GM23338 (cell line): ENCODE data around the gene SERPINB10. TPM values are rescaled to one million over a fixed set of nuclear protein-coding genes. Genes with fewer than 3 reads are reported as not detected.

Source experiments
- ATAC-seq: fragments of 200-7000 bp; cut with Tn5 transposase; 3 replicates; pipeline ENCODE4 v1.9.1; 2020
- DNase-seq: peaks from one replicate; pipeline ENCODE4 v3.0.0-alpha.2; 2015; ENCODE audit warnings: low spot score
- H2AFZ ChIP-seq: fragments of 200-600 bp; sonication (generic); 2 replicates; pipeline ENCODE4 v1.8.0; 2016; ENCODE audit warnings: antibody characterized with exemption, mild to moderate bottlenecking, moderate library complexity
- H3F3A ChIP-seq: fragments of 200-600 bp; sonication (generic); replicated peaks from 2 replicates; pipeline ENCODE4 v1.8.0; 2017; ENCODE audit warnings: antibody characterized with exemption, mixed run types, low read depth
- H3K27ac ChIP-seq: fragments of 200-600 bp; sonication (generic); 2 replicates; pipeline ENCODE4 v1.6.1; 2016; ENCODE audit warnings: low read depth
- H3K27me3 ChIP-seq: fragments of 200-600 bp; sonication (generic); 2 replicates; pipeline ENCODE4 v1.8.0; 2016; ENCODE audit warnings: mild to moderate bottlenecking, mixed run types, moderate library complexity; ENCODE audit not compliant: insufficient read depth
- H3K36me3 ChIP-seq: fragments of 200-600 bp; sonication (generic); 2 replicates; pipeline ENCODE4 v1.8.0; 2016; ENCODE audit warnings: mild to moderate bottlenecking; ENCODE audit not compliant: insufficient read depth
- H3K4me1 ChIP-seq: fragments of 200-600 bp; sonication (generic); 2 replicates; pipeline ENCODE4 v1.8.0; 2016; ENCODE audit warnings: mild to moderate bottlenecking, moderate library complexity; ENCODE audit not compliant: insufficient read depth
- H3K4me2 ChIP-seq: fragments of 200-600 bp; sonication (generic); 2 replicates; pipeline ENCODE4 v1.7.1; 2017; ENCODE audit warnings: mixed run types
- H3K4me3 ChIP-seq: fragments of 200-600 bp; sonication (generic); 2 replicates; pipeline ENCODE4 v1.6.1; 2016; ENCODE audit warnings: mixed run types
- H3K79me2 ChIP-seq: fragments of 200-600 bp; sonication (generic); replicated peaks from 2 replicates; pipeline ENCODE4 v1.8.0; 2017; ENCODE audit warnings: mild to moderate bottlenecking; ENCODE audit not compliant: insufficient read depth
- H3K9me2 ChIP-seq: fragments of 200-600 bp; sonication (generic); 2 replicates; pipeline ENCODE4 v1.8.0; 2017; ENCODE audit not compliant: insufficient read depth
- H4K20me1 ChIP-seq: fragments of 200-600 bp; sonication (generic); replicated peaks from 2 replicates; pipeline ENCODE4 v1.8.0; 2017; ENCODE audit warnings: mild to moderate bottlenecking; ENCODE audit not compliant: insufficient read depth
- H3K27ac Mint-ChIP-seq: 2 replicates; pipeline ENCODE4 v1.8.0; 2020; ENCODE audit warnings: inconsistent platforms, mild to moderate bottlenecking, moderate library complexity, mixed read lengths
- H3K27me3 Mint-ChIP-seq: 3 replicates; pipeline ENCODE4 v1.8.0; 2022; ENCODE audit warnings: low read depth, mild to moderate bottlenecking, moderate library complexity, mixed read lengths, inconsistent platforms; ENCODE audit not compliant: insufficient read depth, poor library complexity
- H3K36me3 Mint-ChIP-seq: 3 replicates; pipeline ENCODE4 v1.8.0; 2021; ENCODE audit warnings: low read depth, mild to moderate bottlenecking, inconsistent platforms, moderate library complexity, mixed read lengths
- H3K4me1 Mint-ChIP-seq: 3 replicates; pipeline ENCODE4 v1.8.0; 2020; ENCODE audit warnings: mild to moderate bottlenecking, inconsistent platforms, mixed read lengths
- H3K4me3 Mint-ChIP-seq: 3 replicates; pipeline ENCODE4 v1.8.0; 2021; ENCODE audit warnings: moderate library complexity, mild to moderate bottlenecking, inconsistent platforms, mixed read lengths
- H3K9me3 Mint-ChIP-seq: 3 replicates; pipeline ENCODE4 v1.8.0; 2020; ENCODE audit warnings: moderate library complexity, mild to moderate bottlenecking, inconsistent platforms, mixed read lengths
- CREB1 ChIP-seq: fragments of 250-450 bp; sonication (Bioruptor Pico); IDR thresholded peaks from 2 replicates; pipeline ENCODE4 v1.5.0; 2020; ENCODE audit warnings: low read depth, mild to moderate bottlenecking, moderate library complexity
- EZH2 ChIP-seq: fragments of 200-600 bp; sonication (generic); IDR thresholded peaks from one replicate; pipeline ENCODE4 v1.8.0; 2017; ENCODE audit warnings: antibody characterized with exemption, mild to moderate bottlenecking, low read depth; ENCODE audit not compliant: unreplicated experiment
- EZH2phosphoT487 ChIP-seq: fragments of 200-600 bp; sonication (generic); IDR thresholded peaks from one replicate; pipeline ENCODE4 v1.8.1; 2018; ENCODE audit warnings: antibody characterized with exemption; ENCODE audit not compliant: unreplicated experiment
- JUNB ChIP-seq: IDR thresholded peaks from one replicate; pipeline ENCODE4 v1.6.1; 2016; ENCODE audit warnings: antibody characterized with exemption; ENCODE audit not compliant: unreplicated experiment
- NANOG ChIP-seq: IDR thresholded peaks from 2 replicates; pipeline ENCODE4 v1.6.1; 2016; ENCODE audit warnings: antibody characterized with exemption, borderline replicate concordance
- POLR2AphosphoS5 ChIP-seq: IDR thresholded peaks from 2 replicates; pipeline ENCODE4 v1.6.1; 2016; ENCODE audit warnings: antibody characterized with exemption, low read depth
- STAT1 ChIP-seq: IDR thresholded peaks from one replicate; pipeline ENCODE4 v1.6.1; 2016; ENCODE audit warnings: antibody characterized with exemption; ENCODE audit not compliant: unreplicated experiment
- polyA plus RNA-seq: library from polyadenylated mRNA; unstranded; fragments of >200 nt; fragmentation: Nextera tagmentation; extraction: Ambion mirVana; gene quantifications from 2 replicates; pipeline ENCODE4 v1.2.1, GENCODE V29; 2016
- total RNA-seq: library from RNA; depleted of rRNA; stranded (reverse); fragments of >200 nt; shearing (Covaris generic); gene quantifications from 2 replicates; pipeline ENCODE4 v1.2.3, GENCODE V29; 2014
- TF ChIP-seq, protein P1 (sequence below): fragments of 250-450 bp; sonication (Bioruptor Pico); IDR thresholded peaks from 2 replicates; pipeline ENCODE4 v1.5.0; 2020; ENCODE audit warnings: mild to moderate bottlenecking, moderate library complexity
- TF ChIP-seq, protein P2 (sequence below): IDR thresholded peaks from one replicate; pipeline ENCODE4 v1.6.1; 2018; ENCODE audit warnings: antibody characterized with exemption; ENCODE audit not compliant: unreplicated experiment

SERPINB10 gene
- total and polyA plus RNA-seq, 2 experiments from 2014 or later, result not detected

DNA sequence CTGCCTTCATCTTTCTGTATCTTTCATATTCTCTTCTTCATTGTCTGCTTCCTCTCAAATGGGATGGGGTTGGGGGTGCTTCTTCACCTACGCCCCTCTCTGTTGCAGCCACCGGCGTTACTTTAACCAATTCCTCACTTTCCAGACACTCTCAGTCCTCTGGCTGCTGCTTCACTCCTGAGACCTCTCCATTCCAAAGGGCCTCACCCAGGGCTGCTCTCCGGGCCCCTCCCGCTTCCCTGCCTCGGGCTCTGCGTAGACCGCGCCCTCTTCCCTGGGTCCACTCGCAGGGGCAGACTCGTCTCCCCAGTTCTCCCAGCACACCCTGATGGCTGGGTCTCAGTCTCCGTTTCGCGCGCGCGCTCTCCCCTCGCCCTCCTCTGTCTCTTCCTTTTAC is 63.0 kb downstream of the SERPINB10 start:
- H3K36me3 Mint-ChIP-seq, result no peaks in the 10 kb centered on the region; the same call in 2 of the 3 replicates
- H3K4me1 Mint-ChIP-seq, result peaks cover 25% of the 10 kb centered on the region
- Histone ChIP-seq H4K20me1 (no peaks in the 10 kb centered on the region), H3K4me3 (peak overlapping the region; percentile 97), H3K4me1 (peaks cover 13% of the 10 kb centered on the region), H3F3A (0 out of 2 replicates have a peak, but pooled peaks cover 2% of the 10 kb centered on the region), H3K27me3 (peaks cover 69% of the 10 kb centered on the region), H3K4me2 (peak overlapping the region; percentile 89), H3K79me2 (no peaks in the 10 kb centered on the region; the same call in 1 of the 2 replicates), H3K27ac (peak overlapping the region; percentile 92), H3K9me2 (no peaks in the 10 kb centered on the region), H3K36me3 (no peaks in the 10 kb centered on the region), H2AFZ (peak overlapping the region; percentile 83)
- H3K27me3 Mint-ChIP-seq, result peaks cover 34% of the 10 kb centered on the region
- H3K27ac Mint-ChIP-seq, result peak overlapping the region; percentile 89
- DNase-seq, result peak; percentile 65
- peak overlapping the region; percentile 85 for H3K4me3 Mint-ChIP-seq
- ATAC-seq, result peak; percentile 76
- TF ChIP-seq STAT1 (no peak), CREB1 (CRISPR knock-in tag) (no peak), EZH2 (no peak), EZH2phosphoT487 (no peak), POLR2AphosphoS5 (no peak), JUNB (no peak), NANOG (no peak)
- TF ChIP-seq, protein P1, sequence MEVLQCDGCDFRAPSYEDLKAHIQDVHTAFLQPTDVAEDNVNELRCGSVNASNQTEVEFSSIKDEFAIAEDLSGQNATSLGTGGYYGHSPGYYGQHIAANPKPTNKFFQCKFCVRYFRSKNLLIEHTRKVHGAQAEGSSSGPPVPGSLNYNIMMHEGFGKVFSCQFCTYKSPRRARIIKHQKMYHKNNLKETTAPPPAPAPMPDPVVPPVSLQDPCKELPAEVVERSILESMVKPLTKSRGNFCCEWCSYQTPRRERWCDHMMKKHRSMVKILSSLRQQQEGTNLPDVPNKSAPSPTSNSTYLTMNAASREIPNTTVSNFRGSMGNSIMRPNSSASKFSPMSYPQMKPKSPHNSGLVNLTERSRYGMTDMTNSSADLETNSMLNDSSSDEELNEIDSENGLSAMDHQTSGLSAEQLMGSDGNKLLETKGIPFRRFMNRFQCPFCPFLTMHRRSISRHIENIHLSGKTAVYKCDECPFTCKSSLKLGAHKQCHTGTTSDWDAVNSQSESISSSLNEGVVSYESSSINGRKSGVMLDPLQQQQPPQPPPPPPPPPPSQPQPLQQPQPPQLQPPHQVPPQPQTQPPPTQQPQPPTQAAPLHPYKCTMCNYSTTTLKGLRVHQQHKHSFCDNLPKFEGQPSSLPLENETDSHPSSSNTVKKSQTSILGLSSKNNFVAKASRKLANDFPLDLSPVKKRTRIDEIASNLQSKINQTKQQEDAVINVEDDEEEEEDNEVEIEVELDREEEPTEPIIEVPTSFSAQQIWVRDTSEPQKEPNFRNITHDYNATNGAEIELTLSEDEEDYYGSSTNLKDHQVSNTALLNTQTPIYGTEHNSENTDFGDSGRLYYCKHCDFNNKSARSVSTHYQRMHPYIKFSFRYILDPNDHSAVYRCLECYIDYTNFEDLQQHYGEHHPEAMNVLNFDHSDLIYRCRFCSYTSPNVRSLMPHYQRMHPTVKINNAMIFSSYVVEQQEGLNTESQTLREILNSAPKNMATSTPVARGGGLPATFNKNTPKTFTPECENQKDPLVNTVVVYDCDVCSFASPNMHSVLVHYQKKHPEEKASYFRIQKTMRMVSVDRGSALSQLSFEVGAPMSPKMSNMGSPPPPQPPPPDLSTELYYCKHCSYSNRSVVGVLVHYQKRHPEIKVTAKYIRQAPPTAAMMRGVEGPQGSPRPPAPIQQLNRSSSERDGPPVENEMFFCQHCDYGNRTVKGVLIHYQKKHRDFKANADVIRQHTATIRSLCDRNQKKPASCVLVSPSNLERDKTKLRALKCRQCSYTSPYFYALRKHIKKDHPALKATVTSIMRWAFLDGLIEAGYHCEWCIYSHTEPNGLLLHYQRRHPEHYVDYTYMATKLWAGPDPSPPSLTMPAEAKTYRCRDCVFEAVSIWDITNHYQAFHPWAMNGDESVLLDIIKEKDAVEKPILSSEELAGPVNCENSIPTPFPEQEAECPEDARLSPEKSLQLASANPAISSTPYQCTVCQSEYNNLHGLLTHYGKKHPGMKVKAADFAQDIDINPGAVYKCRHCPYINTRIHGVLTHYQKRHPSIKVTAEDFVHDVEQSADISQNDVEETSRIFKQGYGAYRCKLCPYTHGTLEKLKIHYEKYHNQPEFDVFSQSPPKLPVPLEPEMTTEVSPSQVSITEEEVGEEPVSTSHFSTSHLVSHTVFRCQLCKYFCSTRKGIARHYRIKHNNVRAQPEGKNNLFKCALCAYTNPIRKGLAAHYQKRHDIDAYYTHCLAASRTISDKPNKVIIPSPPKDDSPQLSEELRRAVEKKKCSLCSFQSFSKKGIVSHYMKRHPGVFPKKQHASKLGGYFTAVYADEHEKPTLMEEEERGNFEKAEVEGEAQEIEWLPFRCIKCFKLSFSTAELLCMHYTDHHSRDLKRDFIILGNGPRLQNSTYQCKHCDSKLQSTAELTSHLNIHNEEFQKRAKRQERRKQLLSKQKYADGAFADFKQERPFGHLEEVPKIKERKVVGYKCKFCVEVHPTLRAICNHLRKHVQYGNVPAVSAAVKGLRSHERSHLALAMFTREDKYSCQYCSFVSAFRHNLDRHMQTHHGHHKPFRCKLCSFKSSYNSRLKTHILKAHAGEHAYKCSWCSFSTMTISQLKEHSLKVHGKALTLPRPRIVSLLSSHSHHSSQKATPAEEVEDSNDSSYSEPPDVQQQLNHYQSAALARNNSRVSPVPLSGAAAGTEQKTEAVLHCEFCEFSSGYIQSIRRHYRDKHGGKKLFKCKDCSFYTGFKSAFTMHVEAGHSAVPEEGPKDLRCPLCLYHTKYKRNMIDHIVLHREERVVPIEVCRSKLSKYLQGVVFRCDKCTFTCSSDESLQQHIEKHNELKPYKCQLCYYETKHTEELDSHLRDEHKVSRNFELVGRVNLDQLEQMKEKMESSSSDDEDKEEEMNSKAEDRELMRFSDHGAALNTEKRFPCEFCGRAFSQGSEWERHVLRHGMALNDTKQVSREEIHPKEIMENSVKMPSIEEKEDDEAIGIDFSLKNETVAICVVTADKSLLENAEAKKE (CRISPR knock-in tag), result no peak
- TF ChIP-seq, protein P2, sequence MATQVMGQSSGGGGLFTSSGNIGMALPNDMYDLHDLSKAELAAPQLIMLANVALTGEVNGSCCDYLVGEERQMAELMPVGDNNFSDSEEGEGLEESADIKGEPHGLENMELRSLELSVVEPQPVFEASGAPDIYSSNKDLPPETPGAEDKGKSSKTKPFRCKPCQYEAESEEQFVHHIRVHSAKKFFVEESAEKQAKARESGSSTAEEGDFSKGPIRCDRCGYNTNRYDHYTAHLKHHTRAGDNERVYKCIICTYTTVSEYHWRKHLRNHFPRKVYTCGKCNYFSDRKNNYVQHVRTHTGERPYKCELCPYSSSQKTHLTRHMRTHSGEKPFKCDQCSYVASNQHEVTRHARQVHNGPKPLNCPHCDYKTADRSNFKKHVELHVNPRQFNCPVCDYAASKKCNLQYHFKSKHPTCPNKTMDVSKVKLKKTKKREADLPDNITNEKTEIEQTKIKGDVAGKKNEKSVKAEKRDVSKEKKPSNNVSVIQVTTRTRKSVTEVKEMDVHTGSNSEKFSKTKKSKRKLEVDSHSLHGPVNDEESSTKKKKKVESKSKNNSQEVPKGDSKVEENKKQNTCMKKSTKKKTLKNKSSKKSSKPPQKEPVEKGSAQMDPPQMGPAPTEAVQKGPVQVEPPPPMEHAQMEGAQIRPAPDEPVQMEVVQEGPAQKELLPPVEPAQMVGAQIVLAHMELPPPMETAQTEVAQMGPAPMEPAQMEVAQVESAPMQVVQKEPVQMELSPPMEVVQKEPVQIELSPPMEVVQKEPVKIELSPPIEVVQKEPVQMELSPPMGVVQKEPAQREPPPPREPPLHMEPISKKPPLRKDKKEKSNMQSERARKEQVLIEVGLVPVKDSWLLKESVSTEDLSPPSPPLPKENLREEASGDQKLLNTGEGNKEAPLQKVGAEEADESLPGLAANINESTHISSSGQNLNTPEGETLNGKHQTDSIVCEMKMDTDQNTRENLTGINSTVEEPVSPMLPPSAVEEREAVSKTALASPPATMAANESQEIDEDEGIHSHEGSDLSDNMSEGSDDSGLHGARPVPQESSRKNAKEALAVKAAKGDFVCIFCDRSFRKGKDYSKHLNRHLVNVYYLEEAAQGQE, result no peak
- H3K9me3 Mint-ChIP-seq, result no peaks in the 10 kb centered on the region; the same call in 2 of the 3 replicates
